HepG2 (cell line): ENCODE measurements around the gene SCAF8. TPM values are rescaled to one million over a fixed set of nuclear protein-coding genes. Genes with fewer than 3 reads are reported as not detected.
A peak's percentile ranks its signal among the peaks of the same experiment; 100 is the strongest.

ENCODE experiments used
- CHCHD3 ChIP-seq: sonication (generic); formaldehyde crosslinking; IDR thresholded peaks from 2 replicates; pipeline ENCODE4 v1.8.0; 2022; ENCODE audit warnings: mild to moderate bottlenecking, missing genetic modification reagents, moderate library complexity
- EED ChIP-seq: sonication (generic); formaldehyde crosslinking; IDR thresholded peaks from 2 replicates; pipeline ENCODE4 v1.5.0; 2020; ENCODE audit warnings: mild to moderate bottlenecking, missing genetic modification reagents
- FOSL1 ChIP-seq: sonication (generic); formaldehyde crosslinking; IDR thresholded peaks from 2 replicates; pipeline ENCODE4 v1.9.0; 2021; ENCODE audit warnings: missing genetic modification reagents, borderline replicate concordance
- FOXC1 ChIP-seq: sonication (generic); formaldehyde crosslinking; IDR thresholded peaks from 2 replicates; pipeline ENCODE4 v1.8.0; 2022; ENCODE audit warnings: mild to moderate bottlenecking, missing genetic modification reagents, borderline replicate concordance
- KLF12 ChIP-seq: sonication (generic); formaldehyde crosslinking; IDR thresholded peaks from 2 replicates; pipeline ENCODE4 v1.4.0; 2020; ENCODE audit warnings: missing genetic modification reagents, borderline replicate concordance
- MIER3 ChIP-seq: IDR thresholded peaks from 2 replicates; pipeline ENCODE4 v1.6.1; 2016; ENCODE audit warnings: missing compliant biosample characterization, borderline replicate concordance
- MTA1 ChIP-seq: sonication (generic); formaldehyde crosslinking; IDR thresholded peaks from 2 replicates; pipeline ENCODE4 v1.4.0; 2020; ENCODE audit warnings: missing genetic modification reagents, mild to moderate bottlenecking, borderline replicate concordance
- MZF1 ChIP-seq: sonication (generic); formaldehyde crosslinking; IDR thresholded peaks from 2 replicates; pipeline ENCODE4 v1.8.1; 2023; ENCODE audit warnings: mild to moderate bottlenecking, missing genetic modification reagents, borderline replicate concordance
- NFE2 ChIP-seq: sonication (generic); formaldehyde crosslinking; IDR thresholded peaks from 2 replicates; pipeline ENCODE4 v1.4.0; 2020; ENCODE audit warnings: missing genetic modification reagents
- RFXANK ChIP-seq: IDR thresholded peaks from 2 replicates; pipeline ENCODE4 v1.6.1; 2016
- TOE1 ChIP-seq: sonication (generic); formaldehyde crosslinking; IDR thresholded peaks from 2 replicates; pipeline ENCODE4 v1.4.0; 2020; ENCODE audit warnings: mild to moderate bottlenecking, missing genetic modification reagents
- TRAFD1 ChIP-seq: sonication (generic); formaldehyde crosslinking; IDR thresholded peaks from 2 replicates; pipeline ENCODE4 v1.5.1; 2020; ENCODE audit warnings: missing genetic modification reagents, mild to moderate bottlenecking, borderline replicate concordance
- U2AF2 ChIP-seq: fragments of 200-400 bp; formaldehyde crosslinking; IDR thresholded peaks from 2 replicates; pipeline ENCODE4 v1.6.1; 2017; ENCODE audit warnings: low read depth, mild to moderate bottlenecking, low read length
- ZFP62 ChIP-seq: sonication (generic); formaldehyde crosslinking; IDR thresholded peaks from 2 replicates; pipeline ENCODE4 v1.4.0; 2020; ENCODE audit warnings: missing genetic modification reagents
- ZNF430 ChIP-seq: sonication (generic); formaldehyde crosslinking; IDR thresholded peaks from 2 replicates; pipeline ENCODE4 v1.9.0; 2021; ENCODE audit warnings: mild to moderate bottlenecking, missing genetic modification reagents
- ZNF574 ChIP-seq: sonication (generic); formaldehyde crosslinking; IDR thresholded peaks from 2 replicates; pipeline ENCODE4 v1.4.0; 2020; ENCODE audit warnings: missing genetic modification reagents
- ZNF607 ChIP-seq: sonication (generic); formaldehyde crosslinking; IDR thresholded peaks from 2 replicates; pipeline ENCODE4 v1.5.1; 2020; ENCODE audit warnings: missing genetic modification reagents, mild to moderate bottlenecking, borderline replicate concordance
- polyA plus RNA-seq, 8 experiments: library from polyadenylated mRNA; depleted of rRNA in 3 of 8; stranded (reverse) in 7 of 8; unstranded in 1 of 8; fragments of >200 nt; fragmentation: Illumina TruSeq in 4 of 8; extraction: Trizol in 4 of 8; gene quantifications; 2 replicates each; pipeline versions ENCODE4 v1.2.1 to v1.2.3, GENCODE V29; 2011 to 2016; ENCODE audit warnings: low read depth in 4 of 8, missing spikeins in 1 of 8, mixed read lengths in 1 of 8; ENCODE audit not compliant: insufficient read depth in 1 of 8
- total RNA-seq, 5 experiments: library from RNA; depleted of rRNA; stranded (reverse); fragments of >200 nt; fragmentation: Illumina TruSeq; extraction: Trizol; gene quantifications; 2 replicates each; pipeline ENCODE4 v1.2.3, GENCODE V29; 2016; ENCODE audit warnings: low read depth in 1 of 5
- TF ChIP-seq, protein P1 (sequence below): conservative IDR thresholded peaks from 2 replicates; pipeline ENCODE4 v1.6.1; 2018; ENCODE audit warnings: missing genetic modification reagents
- TF ChIP-seq, protein P2 (sequence below): sonication (generic); formaldehyde crosslinking; IDR thresholded peaks from 2 replicates; pipeline ENCODE4 v1.8.0; 2023; ENCODE audit warnings: mild to moderate bottlenecking, missing genetic modification reagents
- TF ChIP-seq, protein P3 (sequence below): sonication (generic); formaldehyde crosslinking; conservative IDR thresholded peaks from 2 replicates; pipeline ENCODE4 v1.5.0; 2020; ENCODE audit warnings: missing genetic modification reagents

SCAF8 gene
- total and polyA plus RNA-seq, 2 of the 13 experiments (the other 11 are each of a cell fraction or from before 2014, with no cell fraction given) = 15.3 to 40.8 TPM

GRCh38 chr6:154733626-154734382 lies 588 bp downstream of the SCAF8 start (continued):
- no peak; the same call in 1 of the 2 replicates for TF ChIP-seq MTA1 (CRISPR knock-in tag)
- TF ChIP-seq, protein P1, sequence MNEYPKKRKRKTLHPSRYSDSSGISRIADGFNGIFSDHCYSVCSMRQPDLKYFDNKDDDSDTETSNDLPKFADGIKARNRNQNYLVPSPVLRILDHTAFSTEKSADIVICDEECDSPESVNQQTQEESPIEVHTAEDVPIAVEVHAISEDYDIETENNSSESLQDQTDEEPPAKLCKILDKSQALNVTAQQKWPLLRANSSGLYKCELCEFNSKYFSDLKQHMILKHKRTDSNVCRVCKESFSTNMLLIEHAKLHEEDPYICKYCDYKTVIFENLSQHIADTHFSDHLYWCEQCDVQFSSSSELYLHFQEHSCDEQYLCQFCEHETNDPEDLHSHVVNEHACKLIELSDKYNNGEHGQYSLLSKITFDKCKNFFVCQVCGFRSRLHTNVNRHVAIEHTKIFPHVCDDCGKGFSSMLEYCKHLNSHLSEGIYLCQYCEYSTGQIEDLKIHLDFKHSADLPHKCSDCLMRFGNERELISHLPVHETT (CRISPR knock-in tag) = no peak
- TF ChIP-seq FOSL1 (CRISPR knock-in tag) = no peak
- peak; percentile 31; the same call in 1 of the 2 replicates for TF ChIP-seq CHCHD3 (CRISPR knock-in tag)
- TF ChIP-seq, protein P2, sequence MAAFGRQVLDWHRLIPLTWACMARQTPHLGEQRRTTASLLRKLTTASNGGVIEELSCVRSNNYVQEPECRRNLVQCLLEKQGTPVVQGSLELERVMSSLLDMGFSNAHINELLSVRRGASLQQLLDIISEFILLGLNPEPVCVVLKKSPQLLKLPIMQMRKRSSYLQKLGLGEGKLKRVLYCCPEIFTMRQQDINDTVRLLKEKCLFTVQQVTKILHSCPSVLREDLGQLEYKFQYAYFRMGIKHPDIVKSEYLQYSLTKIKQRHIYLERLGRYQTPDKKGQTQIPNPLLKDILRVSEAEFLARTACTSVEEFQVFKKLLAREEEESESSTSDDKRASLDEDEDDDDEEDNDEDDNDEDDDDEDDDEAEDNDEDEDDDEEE = no peak
- TF ChIP-seq KLF12 = no peak
- TF ChIP-seq ZFP62 (CRISPR knock-in tag) = no peak
- no peak for TF ChIP-seq TRAFD1
- TF ChIP-seq FOXC1 = peak; percentile 90
- no peak for TF ChIP-seq MZF1 (CRISPR knock-in tag)
- no peak for TF ChIP-seq ZNF607 (CRISPR knock-in tag)
- TF ChIP-seq NFE2 (CRISPR knock-in tag) = no peak
- TF ChIP-seq ZNF430 (CRISPR knock-in tag) = no peak; the same call in 1 of the 2 replicates
- TF ChIP-seq, protein P3, sequence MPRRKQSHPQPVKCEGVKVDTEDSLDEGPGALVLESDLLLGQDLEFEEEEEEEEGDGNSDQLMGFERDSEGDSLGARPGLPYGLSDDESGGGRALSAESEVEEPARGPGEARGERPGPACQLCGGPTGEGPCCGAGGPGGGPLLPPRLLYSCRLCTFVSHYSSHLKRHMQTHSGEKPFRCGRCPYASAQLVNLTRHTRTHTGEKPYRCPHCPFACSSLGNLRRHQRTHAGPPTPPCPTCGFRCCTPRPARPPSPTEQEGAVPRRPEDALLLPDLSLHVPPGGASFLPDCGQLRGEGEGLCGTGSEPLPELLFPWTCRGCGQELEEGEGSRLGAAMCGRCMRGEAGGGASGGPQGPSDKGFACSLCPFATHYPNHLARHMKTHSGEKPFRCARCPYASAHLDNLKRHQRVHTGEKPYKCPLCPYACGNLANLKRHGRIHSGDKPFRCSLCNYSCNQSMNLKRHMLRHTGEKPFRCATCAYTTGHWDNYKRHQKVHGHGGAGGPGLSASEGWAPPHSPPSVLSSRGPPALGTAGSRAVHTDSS (CRISPR knock-in tag) = no peak
- no peak; the same call in 1 of the 2 replicates for TF ChIP-seq ZNF574
- peak; percentile 4; the same call in 1 of the 2 replicates for TF ChIP-seq MIER3 (CRISPR knock-in tag)
- TF ChIP-seq U2AF2 = no peak
- TF ChIP-seq TOE1 (CRISPR knock-in tag) = no peak
- peak; percentile 81; the same call in 1 of the 2 replicates for TF ChIP-seq EED (CRISPR knock-in tag)
- TF ChIP-seq RFXANK = no peak
